K562 (cell line): ENCODE measurements around the gene CDC25B. TPM values are rescaled to one million over a fixed set of nuclear protein-coding genes. Genes with fewer than 3 reads are reported as not detected.
A peak's percentile ranks its signal among the peaks of the same experiment; 100 is the strongest.

Experiments
- CSDE1 ChIP-seq, 2 experiments: fragments of 450-650 bp; IDR thresholded peaks; 2 replicates each; pipeline ENCODE4 v1.6.1; 2016; ENCODE audit warnings: mild to moderate bottlenecking in 1 of 2
- GABPB1 ChIP-seq: sonication (generic); formaldehyde crosslinking; IDR thresholded peaks from 2 replicates; pipeline ENCODE4 v1.8.0; 2022; ENCODE audit warnings: mild to moderate bottlenecking, missing genetic modification reagents
- MYBL2 ChIP-seq, 2 experiments: fragments of 450-650 bp in 1 of 2; sonication (generic) in 1 of 2; formaldehyde crosslinking in 1 of 2; IDR thresholded peaks; 2 replicates each; pipeline versions ENCODE4 v1.6.1 to v1.8.1; 2017 to 2022; ENCODE audit warnings: borderline replicate concordance in 1 of 2, inconsistent platforms in 1 of 2, low read depth in 1 of 2, mild to moderate bottlenecking in 1 of 2, missing genetic modification reagents in 1 of 2, moderate library complexity in 1 of 2
- REST ChIP-seq, 2 experiments: fragments of 450-650 bp; formaldehyde crosslinking in 1 of 2; IDR thresholded peaks; 2 replicates each; pipeline versions ENCODE4 v1.4.0 to v1.6.1; 2014 to 2020; ENCODE audit warnings: mild to moderate bottlenecking in 2 of 2, borderline replicate concordance in 1 of 2, low read depth in 1 of 2
- ZBTB40 ChIP-seq, 2 experiments: fragments of 450-650 bp in 1 of 2; sonication (generic) in 1 of 2; formaldehyde crosslinking in 1 of 2; IDR thresholded peaks; 2 replicates each; pipeline versions ENCODE4 v1.7.1 to v1.9.0; 2016 to 2022; ENCODE audit warnings: inconsistent platforms in 1 of 2, mild to moderate bottlenecking in 1 of 2, missing genetic modification reagents in 1 of 2
- polyA plus RNA-seq, 8 experiments: library from polyadenylated mRNA; depleted of rRNA in 4 of 8; stranded (reverse) in 5 of 8; unstranded in 3 of 8; fragments of >200 nt; fragmentation: Nextera tagmentation in 2 of 8; fragmentation: Illumina TruSeq in 1 of 8; extraction: Ambion mirVana in 2 of 8; extraction: Trizol in 1 of 8; gene quantifications; 2 replicates each; pipeline versions ENCODE4 v1.2.1 to v1.2.3, GENCODE V29; 2011 to 2014; ENCODE audit warnings: inconsistent platforms in 1 of 8, missing spikeins in 1 of 8
- total RNA-seq, 7 experiments: library from RNA; depleted of rRNA in 6 of 7; stranded (reverse); fragments of >200 nt in 6 of 7; fragmentation: Illumina TruSeq in 2 of 7; extraction: Trizol in 2 of 7; gene quantifications; 2 replicates each; pipeline versions ENCODE4 v1.2.1 to v1.2.3, GENCODE V29; 2011 to 2021; ENCODE audit warnings: low replicate concordance in 1 of 7

The CDC25B gene
- total and polyA plus RNA-seq, 9 of the 15 experiments (the other 6 are each of a cell fraction or from before 2014, with no cell fraction given) = 2.3 to 35.7 (median 9.5) TPM

GRCh38 chr20:3768342-3769130 lies 27.6 kb upstream of the CDC25B start (continued):
- TF ChIP-seq CSDE1 (IDR thresholded peaks at IDR 0.05) = peak in 1 of 2 experiments; percentile 85; a peak in 2 of 4 replicates
- peak; percentile 25; the same call in 1 of the 2 replicates for TF ChIP-seq REST (IDR thresholded peaks at IDR 0.05; ENCODE audit: borderline replicate concordance)
- TF ChIP-seq REST (CRISPR knock-in tag; IDR thresholded peaks at IDR 0.05; ENCODE audit: low read depth) = no peak
- TF ChIP-seq ZBTB40 (IDR thresholded peaks at IDR 0.05) = peak; percentile 35; the same call in 1 of the 2 replicates
- TF ChIP-seq ZBTB40 (CRISPR knock-in tag; IDR thresholded peaks at IDR 0.05) = no peak
- TF ChIP-seq GABPB1 = 0 out of 2 replicates have a peak, but pooled peaks have one; percentile 20
- TF ChIP-seq MYBL2 (IDR thresholded peaks at IDR 0.05; ENCODE audit: low read depth) = no peak
- no peak for TF ChIP-seq MYBL2 (CRISPR knock-in tag; IDR thresholded peaks at IDR 0.05; ENCODE audit: borderline replicate concordance)
